Spleen (tissue), 11 donors: Measurements from ENCODE around the gene SERINC4. TPM values are rescaled to one million over a fixed set of nuclear protein-coding genes. Genes with fewer than 3 reads are reported as not detected.
"Not testable (repeated sequence)": the region's sequence is repeated elsewhere in the genome, so short reads cannot be mapped to it uniquely, and the experiment has no call there.

ENCODE experiments used
- DNase-seq: peaks from one replicate; pipeline ENCODE4 v3.0.0-alpha.2; 2020
- H3K27ac ChIP-seq, 8 donors: fragments of 200-600 bp; sonication (generic) in 7 of 8; 1 replicate in 4 of 8; 2 replicates in 4 of 8; pipeline versions ENCODE4 v1.5.0 to v1.8.0; 2016 to 2021; ENCODE audit warnings: inconsistent platforms in 4 of 8, mild to moderate bottlenecking in 4 of 8, moderate library complexity in 1 of 8
- H3K27me3 ChIP-seq, 7 donors: fragments of 200-600 bp; sonication (generic) in 6 of 7; replicated peaks in 1 of 7; 1 replicate in 4 of 7; 2 replicates in 3 of 7; pipeline versions ENCODE4 v1.5.0 to v1.8.0; 2016 to 2021; ENCODE audit warnings: inconsistent platforms in 3 of 7, mild to moderate bottlenecking in 1 of 7
- H3K36me3 ChIP-seq, 6 donors: fragments of 200-600 bp; sonication (generic) in 5 of 6; 1 replicate in 4 of 6; 2 replicates in 2 of 6; pipeline versions ENCODE4 v1.5.0 to v1.8.0; 2016 to 2021; ENCODE audit warnings: inconsistent platforms in 2 of 6
- H3K4me1 ChIP-seq, 6 donors: fragments of 200-600 bp; sonication (generic) in 5 of 6; 1 replicate in 3 of 6; 2 replicates in 3 of 6; pipeline versions ENCODE4 v1.5.0 to v1.8.0; 2016 to 2021; ENCODE audit warnings: inconsistent platforms in 3 of 6
- H3K4me3 ChIP-seq, 8 donors: fragments of 200-600 bp; sonication (generic) in 7 of 8; 1 replicate in 4 of 8; 2 replicates in 4 of 8; pipeline versions ENCODE4 v1.5.0 to v1.8.0; 2016 to 2021; ENCODE audit warnings: inconsistent platforms in 4 of 8, mild to moderate bottlenecking in 4 of 8, moderate library complexity in 2 of 8
- H3K9me3 ChIP-seq, 8 donors: fragments of 200-600 bp; sonication (generic) in 7 of 8; 1 replicate in 4 of 8; 2 replicates in 4 of 8; pipeline versions ENCODE4 v1.5.0 to v1.8.0; 2016 to 2021; ENCODE audit warnings: inconsistent platforms in 4 of 8
- CTCF ChIP-seq, 11 experiments: fragments of 200-600 bp in 7 of 11; fragments of 450-650 bp in 4 of 11; sonication (generic) in 4 of 11; IDR thresholded peaks in 8 of 11; conservative IDR thresholded peaks in 3 of 11; 1 replicate in 7 of 11; 2 replicates in 4 of 11; pipeline versions ENCODE4 v1.4.0 to v1.8.0; 2016 to 2021; ENCODE audit warnings: antibody characterized with exemption in 11 of 11, inconsistent platforms in 4 of 11, mild to moderate bottlenecking in 1 of 11
- POLR2A ChIP-seq, 3 donors: fragments of 450-650 bp; IDR thresholded peaks; one replicate each; pipeline ENCODE4 v1.5.1; 2017; ENCODE audit warnings: antibody characterized with exemption in 3 of 3, mild to moderate bottlenecking in 1 of 3
- POLR2AphosphoS5 ChIP-seq, 3 donors: sonication (generic); formaldehyde crosslinking; IDR thresholded peaks; one replicate each; pipeline ENCODE4 v1.5.1; 2017; ENCODE audit warnings: antibody characterized with exemption in 3 of 3
- WGBS, 5 donors: extraction: QIAGEN DNeasy Blood & Tissue Kit in 3 of 5; methylation state at CpG; one replicate each; pipeline versions ENCODE4 v1.1.5 to v1.1.7; 2013 to 2018; 5-methylcytosine and 5-hydroxymethylcytosine counted together
- intact Hi-C: fragments of 100-400 bp; cut with DNase I; formaldehyde crosslinking; loops from one replicate; pipeline ENCODE4 v1.15.0; 2023; ENCODE audit warnings: low total_unique reads
- polyA plus RNA-seq, 3 donors: library from polyadenylated mRNA; stranded (reverse); fragments of 200-250 nt; gene quantifications; one replicate each; pipeline ENCODE4 v1.2.1, GENCODE V29; 2013
- total RNA-seq, 7 donors: library from RNA; depleted of rRNA in 3 of 7; stranded (reverse); fragments of >200 nt in 3 of 7; fragmentation: NEBNext Ultra II Directional in 4 of 7; extraction: Animal tissue kit (Norgen Biotek cat#: 25700) in 4 of 7; gene quantifications; one replicate each; pipeline versions ENCODE4 v1.1.0 to v1.2.1, GENCODE V29; 2016 to 2021
- donor health status: healthy with polysubstance abuse.
- donor health status: DM: no; HTN: no; CAD: no; lungs with moderate emphysema.
- donor health status: DM: no; HTN: no; CAD: no.
- donor health status: Bipolar disorder and iron deficiency.
- donor health status: healthy.
- donor health status: DM: no; HTN: no; CAD: no.
- donor health status: DM: yes; HTN: yes; CAD: no.

The SERINC4 gene
- total and polyA plus RNA-seq, 10 donors = 0.09 to 0.29 (median 0.24) TPM; not detected in 7

- Histone ChIP-seq H3K4me1 (peaks cover 47 to 86% (median 71%) of the 10 kb centered on the region in 6 donors), H3K36me3 (peaks cover 0 to 66% (median 31%) of the 10 kb centered on the region in 6 donors), H3K27ac (no peak overlapping the region), H3K4me3 (no peak overlapping the region), H3K27me3 (no peaks in the 10 kb centered on the region), H3K9me3 (no peaks in the 10 kb centered on the region)
- intact Hi-C loops = no loop called here
- DNase-seq = no peak
- WGBS, 5 donors = 77 to 87% (median 85%) methylated on average over 6 of the region's 6 CpGs
- no peak for TF ChIP-seq CTCF (IDR thresholded peaks at IDR 0.05 in 8 of 11, conservative IDR thresholded peaks at IDR 0.05 in 3 of 11)
- no peak for TF ChIP-seq POLR2A (IDR thresholded peaks at IDR 0.05)
- TF ChIP-seq POLR2AphosphoS5 (IDR thresholded peaks at IDR 0.05) = no peak
Measured at GRCh38 chr15:43751885-43752284, 48.1 kb downstream of the SERINC4 start.

DNA sequence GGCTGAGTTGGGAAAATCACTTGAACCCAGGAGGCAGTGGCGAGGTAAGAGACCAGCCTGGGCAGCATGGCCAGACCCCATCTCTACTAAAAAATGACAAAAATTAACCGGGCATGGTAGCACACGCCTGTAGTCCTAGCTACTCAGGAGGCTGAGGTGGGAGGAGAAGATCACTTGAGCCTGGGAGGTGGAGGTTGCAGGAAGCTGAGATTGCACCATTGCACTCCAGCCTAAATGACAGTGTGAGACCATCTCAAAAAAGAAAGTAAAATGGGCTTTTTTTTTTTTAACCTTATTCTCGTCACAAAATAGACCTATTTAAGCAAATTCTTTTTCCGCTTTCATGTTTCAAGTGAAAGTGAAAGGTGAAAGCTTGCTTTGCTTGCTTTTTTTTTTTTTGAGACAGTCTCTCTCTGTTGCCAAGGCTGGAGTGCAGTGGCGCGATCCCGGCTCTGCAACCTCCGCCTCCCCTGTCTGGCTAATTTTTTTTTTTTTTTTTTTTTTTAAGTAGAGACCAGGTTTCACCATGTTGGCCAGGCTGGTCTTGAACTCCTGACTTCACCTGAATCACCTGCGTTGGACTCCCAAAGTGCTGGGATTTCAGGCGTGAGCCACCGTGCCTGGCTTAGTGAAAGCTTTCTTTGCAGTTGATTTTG lies 50.2 kb downstream of the SERINC4 start:
- DNase-seq = peak; percentile 82
- Histone ChIP-seq H3K4me1 (peaks cover 51 to 92% (median 77%) of the 10 kb centered on the region in 6 donors), H3K36me3 (peaks cover 0 to 45% (median 12%) of the 10 kb centered on the region in 6 donors), H3K27me3 (no peaks in the 10 kb centered on the region), H3K27ac (peak overlapping the region; percentile 58 to 99 (median 96)), H3K4me3 (peak overlapping the region in 7 of 8 donors; percentile 13 to 86 (median 26)), H3K9me3 (no peaks in the 10 kb centered on the region)
- TF ChIP-seq CTCF (IDR thresholded peaks at IDR 0.05 in 8 of 11, conservative IDR thresholded peaks at IDR 0.05 in 3 of 11) = no peak
- no peak for TF ChIP-seq POLR2AphosphoS5 (IDR thresholded peaks at IDR 0.05)
- TF ChIP-seq POLR2A (IDR thresholded peaks at IDR 0.05) = no peak
- intact Hi-C loops = no loop called here
- WGBS, 5 donors = 22 to 39% (median 28%) methylated on average over 12 of the region's 12 CpGs

- peaks cover 0 to 31% (median 0%) of the 10 kb centered on the region in 6 donors for H3K36me3 ChIP-seq
- TF ChIP-seq POLR2A (IDR thresholded peaks at IDR 0.05) = no peak
- TF ChIP-seq POLR2AphosphoS5 (IDR thresholded peaks at IDR 0.05) = no peak
- TF ChIP-seq CTCF (IDR thresholded peaks at IDR 0.05 in 8 of 11, conservative IDR thresholded peaks at IDR 0.05 in 3 of 11) = no peak
- H3K27ac ChIP-seq = peak overlapping the region in 6 of 8 donors; percentile 74 to 99 (median 97)
- 33 to 40% (median 38%) methylated on average over 3 of the region's 3 CpGs for WGBS, 5 donors
- H3K4me1 ChIP-seq = peaks cover 51 to 90% (median 65%) of the 10 kb centered on the region in 6 donors
- H3K4me3 ChIP-seq = peak overlapping the region in 6 of 8 donors; percentile 68 to 86 (median 76)
- no peak for DNase-seq
- no peaks in the 10 kb centered on the region for H3K9me3 ChIP-seq
- H3K27me3 ChIP-seq = no peaks in the 10 kb centered on the region
- intact Hi-C loops = no loop called here
Measured at GRCh38 chr15:43748376-43748775, 51.6 kb downstream of the SERINC4 start.

GRCh38 chr15:43746903-43747309 lies 53.1 kb downstream of the SERINC4 start:
- Histone ChIP-seq H3K4me1 (peaks cover 43 to 76% (median 53%) of the 10 kb centered on the region in 6 donors), H3K4me3 (peak overlapping the region; percentile 68 to 86 (median 76)), H3K27ac (peak overlapping the region; percentile 84 to 99 (median 96)), H3K36me3 (peaks cover 0 to 16% (median 0%) of the 10 kb centered on the region in 6 donors)
- 0 to 4% (median 1%) methylated on average over 9 to 12 of the region's 12 CpGs for WGBS, 5 donors
- intact Hi-C loops, H3K27me3 ChIP-seq, DNase-seq, H3K9me3 ChIP-seq: not testable (repeated sequence)
